HG03025 (cell line): ENCODE measurements around the gene PIP5K1B.
"Not testable (repeated sequence)": the region's sequence is repeated elsewhere in the genome, so short reads cannot be mapped to it uniquely, and the experiment has no call there.

Experiments
- ATAC-seq: cut with Tn5 transposase; IDR thresholded peaks from one replicate; pipeline ENCODE4 v1.9.1; 2021; ENCODE audit warnings: mild to moderate bottlenecking, moderate library complexity; ENCODE audit not compliant: unreplicated experiment, low FRiP score

The PIP5K1B gene

GRCh38 chr9:69044240-69045219 is 339.5 kb downstream of the PIP5K1B start:
- no peak for ATAC-seq

- ATAC-seq = no peak
These were observed 340.8 kb downstream of the PIP5K1B start for GRCh38 chr9:69045821-69046220.

GRCh38 chr9:69046723-69047122 is 341.7 kb downstream of the PIP5K1B start:
- ATAC-seq = no peak

GRCh38 chr9:69047371-69047770 is 342.3 kb downstream of the PIP5K1B start:
- no peak for ATAC-seq

GRCh38 chr9:69049094-69049493 is 344.1 kb downstream of the PIP5K1B start:
- ATAC-seq = no peak

- not testable (repeated sequence) for ATAC-seq
These were observed 345.9 kb downstream of the PIP5K1B start for GRCh38 chr9:69050936-69051335.

- no peak for ATAC-seq
These were observed 349.9 kb downstream of the PIP5K1B start for GRCh38 chr9:69054989-69055388.

- no peak for ATAC-seq
These were observed 351.3 kb downstream of the PIP5K1B start for GRCh38 chr9:69056191-69056815.

GRCh38 chr9:69058101-69058500 is 353.1 kb downstream of the PIP5K1B start:
- ATAC-seq = no peak
